NCI-H69 (cell line): Measurements from ENCODE around the gene CACTIN.
"Not testable (repeated sequence)": the region's sequence is repeated elsewhere in the genome, so short reads cannot be mapped to it uniquely, and the experiment has no call there.

Experiments
- DNase-seq: peaks from one replicate; lab custom pipeline; 2025; lab: John Stamatoyannopoulos, UW

Gene CACTIN

GRCh38 chr19:3663838-3664237 is 37.2 kb upstream of the CACTIN start:
- no peak for DNase-seq

- no peak for DNase-seq
These were observed 35.0 kb upstream of the CACTIN start for GRCh38 chr19:3661284-3662238.

- DNase-seq = no peak
These were observed 34.1 kb upstream of the CACTIN start for GRCh38 chr19:3660493-3661219.

GRCh38 chr19:3659746-3660112 is 33.1 kb upstream of the CACTIN start:
- DNase-seq = no peak

- DNase-seq = no peak
These were observed 32.5 kb upstream of the CACTIN start for GRCh38 chr19:3658870-3659745.

GRCh38 chr19:3658004-3658869 is 31.6 kb upstream of the CACTIN start:
- DNase-seq = no peak

- no peak for DNase-seq
These were observed 30.8 kb upstream of the CACTIN start for GRCh38 chr19:3657395-3657769.

GRCh38 chr19:3656747-3657394 is 30.3 kb upstream of the CACTIN start:
- peak; percentile 27 for DNase-seq

GRCh38 chr19:3656073-3656746 is 29.6 kb upstream of the CACTIN start:
- peak; percentile 64 for DNase-seq

- peak; percentile 85 for DNase-seq
These were observed 28.9 kb upstream of the CACTIN start for GRCh38 chr19:3655402-3656072.

GRCh38 chr19:3653865-3654513 is 27.4 kb upstream of the CACTIN start:
- DNase-seq = peak; percentile 47

GRCh38 chr19:3653081-3653795 is 26.6 kb upstream of the CACTIN start:
- DNase-seq = no peak

GRCh38 chr19:3652422-3652821 is 25.8 kb upstream of the CACTIN start:
- no peak for DNase-seq

GRCh38 chr19:3651684-3652083 is 25.1 kb upstream of the CACTIN start:
- no peak for DNase-seq

- DNase-seq = peak; percentile 35
These were observed 23.3 kb upstream of the CACTIN start for GRCh38 chr19:3649888-3650287.

GRCh38 chr19:3648037-3648905 is 21.7 kb upstream of the CACTIN start:
- DNase-seq = no peak

- not testable (repeated sequence) for DNase-seq
These were observed 20.5 kb upstream of the CACTIN start for GRCh38 chr19:3647102-3647501.
